ENCODE data around the gene SUMO3. TPM values are rescaled to one million over a fixed set of nuclear protein-coding genes. Genes with fewer than 3 reads are reported as not detected.

Gene SUMO3
- 84.0 TPM for polyA plus RNA-seq (2012; ENCODE audit: missing spikeins)

- peak; percentile 55 for TF ChIP-seq POLR2AphosphoS5 (IDR thresholded peaks at IDR 0.05; ENCODE audit: low read depth, low read length)
- TF ChIP-seq TAF1 (IDR thresholded peaks at IDR 0.05; ENCODE audit: borderline replicate concordance, low read depth, low read length) = peak; percentile 59; the same call in 1 of the 2 replicates
- peak; percentile 81 for TF ChIP-seq POLR2A (IDR thresholded peaks at IDR 0.05; ENCODE audit: low read depth, low read length)
- DNase-seq (ENCODE audit: insufficient read length) = peak; percentile 90
- FAIRE-seq = peak; percentile 97
These were observed at the start of gene SUMO3 for GRCh38 chr21:44817914-44818639. SUMO3 (minus strand) TSS chr21:44818062; CDS start chr21:44817968, 94 bp downstream.

GRCh38 chr21:44867464-44867863, 49.6 kb upstream of the SUMO3 start:
- no peak for DNase-seq (ENCODE audit: insufficient read length)
- FAIRE-seq = no peak
- TF ChIP-seq POLR2AphosphoS5 (IDR thresholded peaks at IDR 0.05; ENCODE audit: low read depth, low read length) = no peak
- no peak for TF ChIP-seq TAF1 (IDR thresholded peaks at IDR 0.05; ENCODE audit: borderline replicate concordance, low read depth, low read length)

DNA sequence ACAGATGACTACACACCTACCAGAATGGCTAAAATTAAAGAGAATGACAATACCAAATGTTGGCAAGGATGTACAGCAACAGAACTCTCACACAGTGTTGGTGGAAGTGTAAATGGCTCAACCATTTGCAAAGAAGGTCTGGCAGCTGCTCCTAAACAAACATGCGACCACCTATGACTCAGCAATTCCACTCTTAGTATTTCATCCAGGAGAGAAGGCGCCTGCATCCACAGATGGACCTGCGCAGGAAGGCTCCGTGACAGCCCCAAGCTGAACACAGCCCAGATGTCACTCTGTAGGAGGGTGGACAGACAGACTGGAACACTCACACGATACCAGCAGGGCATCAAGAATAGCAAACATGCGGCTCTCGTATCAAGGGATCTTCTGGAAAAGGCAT, 48.9 kb upstream of the SUMO3 start:
- TF ChIP-seq POLR2A (IDR thresholded peaks at IDR 0.05; ENCODE audit: low read depth, low read length) (no peak), TAF1 (IDR thresholded peaks at IDR 0.05; ENCODE audit: borderline replicate concordance, low read depth, low read length) (no peak), POLR2AphosphoS5 (IDR thresholded peaks at IDR 0.05; ENCODE audit: low read depth, low read length) (no peak)
- FAIRE-seq (no peak), DNase-seq (ENCODE audit: insufficient read length) (no peak)

DNA sequence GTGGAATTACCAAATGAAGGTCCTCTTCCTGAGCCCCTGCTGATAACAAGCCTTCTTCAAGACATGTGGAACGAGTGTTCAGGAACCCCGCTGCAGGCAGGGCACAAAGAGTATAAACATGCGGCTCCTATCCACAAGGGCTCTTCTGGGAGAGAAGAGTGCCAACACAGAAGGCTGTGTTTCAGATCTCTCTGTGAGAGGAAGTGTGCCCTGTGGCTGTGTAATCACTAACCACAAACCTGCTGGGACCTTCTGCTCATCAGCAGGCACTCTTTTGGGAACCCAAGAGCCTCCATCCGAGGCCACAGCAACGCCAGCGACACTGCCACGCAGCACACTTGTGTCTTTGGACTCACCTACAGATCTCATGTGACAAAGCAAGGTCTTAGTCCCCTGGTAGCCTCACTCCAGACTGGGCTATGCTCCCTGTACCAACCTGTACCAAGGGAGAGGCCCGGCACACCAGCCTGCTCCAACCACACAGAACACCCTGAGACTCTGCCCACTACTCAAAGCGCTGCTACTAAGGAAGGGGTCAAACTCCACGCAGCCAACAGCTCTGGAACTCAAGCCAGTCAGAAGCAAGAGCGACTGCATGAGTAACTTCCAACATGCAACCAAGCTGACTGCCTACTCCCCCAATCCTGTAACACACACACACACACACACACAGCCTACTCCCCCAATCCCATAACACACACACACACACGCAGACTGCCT, 47.9 kb upstream of the SUMO3 start:
- DNase-seq (ENCODE audit: insufficient read length) (no peak), FAIRE-seq (peak; percentile 58)
- TF ChIP-seq TAF1 (IDR thresholded peaks at IDR 0.05; ENCODE audit: borderline replicate concordance, low read depth, low read length) (no peak), POLR2A (IDR thresholded peaks at IDR 0.05; ENCODE audit: low read depth, low read length) (no peak), POLR2AphosphoS5 (IDR thresholded peaks at IDR 0.05; ENCODE audit: low read depth, low read length) (no peak)

DNA sequence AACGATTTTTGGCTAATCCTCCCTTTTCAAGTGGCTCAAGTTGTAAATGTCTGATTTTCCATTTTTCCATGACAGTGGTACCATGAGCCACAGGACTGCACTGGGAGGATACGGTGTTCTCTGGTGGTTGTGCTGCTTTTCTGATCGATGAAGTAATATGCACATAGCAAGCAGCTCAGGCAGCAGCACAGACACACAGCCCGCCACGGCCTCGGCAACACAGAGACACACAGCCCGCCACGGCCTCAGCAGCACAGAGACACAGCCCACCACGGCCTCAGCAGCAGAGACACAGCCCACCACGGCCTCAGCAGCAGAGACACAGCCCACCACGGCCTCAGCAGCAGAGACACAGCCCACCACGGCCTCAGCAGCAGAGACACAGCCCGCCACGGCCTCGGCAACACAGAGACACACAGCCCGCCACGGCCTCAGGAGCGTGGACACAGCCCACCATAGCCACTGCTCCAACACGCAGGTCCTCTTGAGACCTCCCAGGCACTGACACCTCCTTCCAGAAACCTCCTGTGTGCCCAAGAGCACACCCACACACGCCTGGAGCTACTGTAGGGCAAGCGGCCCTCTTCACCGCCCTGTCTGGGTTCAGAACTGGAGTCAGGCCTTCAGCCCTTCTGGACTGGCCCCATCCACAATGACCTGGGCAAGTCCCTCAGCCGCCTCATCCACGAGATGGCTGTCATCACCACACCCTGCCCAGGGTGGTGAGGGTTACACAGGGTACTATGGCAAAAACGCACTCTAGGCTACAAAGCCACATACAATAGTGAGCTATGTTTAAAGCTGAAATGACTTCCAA, 45.2 kb upstream of the SUMO3 start:
- FAIRE-seq = no peak

GRCh38 chr21:44858791-44859190, 40.9 kb upstream of the SUMO3 start:
- DNase-seq (ENCODE audit: insufficient read length) (no peak), FAIRE-seq (no peak)
- no peak for TF ChIP-seq POLR2A (IDR thresholded peaks at IDR 0.05; ENCODE audit: low read depth, low read length)

More for the DNA sequence above, 45.2 kb upstream of the SUMO3 start:
- DNase-seq (ENCODE audit: insufficient read length) = no peak
- TF ChIP-seq POLR2A (IDR thresholded peaks at IDR 0.05; ENCODE audit: low read depth, low read length) (no peak), TAF1 (IDR thresholded peaks at IDR 0.05; ENCODE audit: borderline replicate concordance, low read depth, low read length) (no peak)

- DNase-seq (ENCODE audit: insufficient read length) = no peak
- TF ChIP-seq TAF1 (IDR thresholded peaks at IDR 0.05; ENCODE audit: borderline replicate concordance, low read depth, low read length) (no peak), POLR2A (IDR thresholded peaks at IDR 0.05; ENCODE audit: low read depth, low read length) (no peak), POLR2AphosphoS5 (IDR thresholded peaks at IDR 0.05; ENCODE audit: low read depth, low read length) (no peak)
- no peak for FAIRE-seq
These were observed 40.4 kb upstream of the SUMO3 start for GRCh38 chr21:44858291-44858690.

GRCh38 chr21:44857127-44857892, 39.4 kb upstream of the SUMO3 start:
- TF ChIP-seq TAF1 (IDR thresholded peaks at IDR 0.05; ENCODE audit: borderline replicate concordance, low read depth, low read length) (no peak), POLR2A (IDR thresholded peaks at IDR 0.05; ENCODE audit: low read depth, low read length) (no peak), POLR2AphosphoS5 (IDR thresholded peaks at IDR 0.05; ENCODE audit: low read depth, low read length) (no peak)
- FAIRE-seq (no peak), DNase-seq (ENCODE audit: insufficient read length) (no peak)

- no peak for FAIRE-seq
- no peak for DNase-seq (ENCODE audit: insufficient read length)
- TF ChIP-seq TAF1 (IDR thresholded peaks at IDR 0.05; ENCODE audit: borderline replicate concordance, low read depth, low read length) (no peak), POLR2AphosphoS5 (IDR thresholded peaks at IDR 0.05; ENCODE audit: low read depth, low read length) (no peak), POLR2A (IDR thresholded peaks at IDR 0.05; ENCODE audit: low read depth, low read length) (no peak)
These were observed 38.3 kb upstream of the SUMO3 start for GRCh38 chr21:44856131-44856530.

DNA sequence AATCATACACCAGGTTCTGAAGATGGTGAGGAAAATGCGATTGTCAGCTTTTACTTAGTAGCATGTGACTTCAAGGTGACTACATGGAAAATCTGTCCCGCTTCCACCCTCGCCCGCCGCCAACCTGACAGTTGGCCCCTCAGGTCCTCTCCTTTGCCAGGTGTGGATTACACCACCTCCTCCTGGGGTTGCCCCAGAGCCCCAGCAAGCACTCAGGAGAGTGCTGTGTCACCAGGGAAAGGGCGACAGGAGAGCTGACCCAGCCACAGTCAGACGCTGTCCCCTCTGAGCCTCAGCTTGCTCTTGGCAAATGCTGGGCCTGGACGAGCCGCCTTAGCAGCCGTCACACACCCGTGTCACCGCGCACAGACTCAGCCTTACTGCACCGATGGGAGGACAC, 37.7 kb upstream of the SUMO3 start:
- TF ChIP-seq POLR2AphosphoS5 (IDR thresholded peaks at IDR 0.05; ENCODE audit: low read depth, low read length) (no peak), POLR2A (IDR thresholded peaks at IDR 0.05; ENCODE audit: low read depth, low read length) (no peak), TAF1 (IDR thresholded peaks at IDR 0.05; ENCODE audit: borderline replicate concordance, low read depth, low read length) (no peak)
- DNase-seq (ENCODE audit: insufficient read length) (no peak), FAIRE-seq (no peak)
